Small intestine (tissue), 7 donors: Measurements from ENCODE around the gene GTSF1L. TPM values are rescaled to one million over a fixed set of nuclear protein-coding genes. Genes with fewer than 3 reads are reported as not detected.
A peak's percentile ranks its signal among the peaks of the same experiment; 100 is the strongest.

Experiments
- DNase-seq, 2 donors: peaks; one replicate each; pipeline versions ENCODE4 v3.0.0 to v3.0.0-alpha.2; 2013
- FAIRE-seq: peaks from 2 replicates; lab custom pipeline; 2012; peaks lifted over from hg19 to GRCh38; lab: Jason Lieb, UNC
- H3K27ac ChIP-seq, 3 donors: one replicate each; pipeline ENCODE4 v1.5.1; 2013; ENCODE audit warnings: low read length in 2 of 3, mild to moderate bottlenecking in 2 of 3, control low read depth in 1 of 3, inconsistent platforms in 1 of 3, low read depth in 1 of 3, moderate library complexity in 1 of 3
- H3K27me3 ChIP-seq, 3 donors: one replicate each; pipeline ENCODE4 v1.6.1; 2013; ENCODE audit warnings: low read length in 3 of 3, inconsistent platforms in 1 of 3; ENCODE audit not compliant: control insufficient read depth in 3 of 3, insufficient read depth in 3 of 3
- H3K36me3 ChIP-seq, 3 donors: one replicate each; pipeline ENCODE4 v1.6.1; 2013; ENCODE audit warnings: low read length in 3 of 3, inconsistent platforms in 1 of 3, low read depth in 1 of 3, mild to moderate bottlenecking in 1 of 3, moderate library complexity in 1 of 3; ENCODE audit not compliant: control insufficient read depth in 3 of 3, insufficient read depth in 2 of 3
- H3K4me1 ChIP-seq, 3 donors: one replicate each; pipeline ENCODE4 v1.6.1; 2013; ENCODE audit warnings: low read length in 2 of 3, inconsistent platforms in 1 of 3, low read depth in 1 of 3, mild to moderate bottlenecking in 1 of 3, moderate library complexity in 1 of 3; ENCODE audit not compliant: control insufficient read depth in 3 of 3, insufficient read depth in 2 of 3
- H3K4me3 ChIP-seq, 3 donors: one replicate each; pipeline ENCODE4 v1.5.1; 2013; ENCODE audit warnings: low read length in 3 of 3, control low read depth in 1 of 3, inconsistent platforms in 1 of 3, low read depth in 1 of 3, mild to moderate bottlenecking in 1 of 3, moderate library complexity in 1 of 3
- H3K9me3 ChIP-seq, 2 donors: one replicate each; pipeline ENCODE4 v1.6.1; 2013; ENCODE audit warnings: low read depth in 1 of 2, low read length in 1 of 2; ENCODE audit not compliant: control insufficient read depth in 2 of 2, insufficient read depth in 1 of 2
- WGBS, 3 donors: extraction: QIAGEN DNeasy Blood & Tissue Kit; methylation state at CpG; one replicate each; pipeline ENCODE4 v1.1.7; 2013; 5-methylcytosine and 5-hydroxymethylcytosine counted together
- polyA plus RNA-seq, 4 donors: library from polyadenylated mRNA; stranded (reverse) in 3 of 4; unstranded in 1 of 4; fragments of 200-250 nt in 3 of 4; fragments of 120-200 nt in 1 of 4; gene quantifications; one replicate each; pipeline versions ENCODE4 v1.2.1 to v1.2.3, GENCODE V29; 2013
- donor health status: healthy with polysubstance abuse.
- donor health status: control.
- donor health status: control.
- donor health status: Bipolar disorder and iron deficiency.
- donor health status: healthy.

The GTSF1L gene
- polyA plus RNA-seq, 4 donors: not detected

- Histone ChIP-seq H3K4me1 (no peaks in the 10 kb centered on the region), H3K4me3 (no peak overlapping the region), H3K36me3 (peaks cover 0 to 15% (median 0%) of the 10 kb centered on the region in 3 donors), H3K9me3 (no peaks in the 10 kb centered on the region), H3K27ac (no peak overlapping the region), H3K27me3 (no peaks in the 10 kb centered on the region)
- DNase-seq (no peak), FAIRE-seq (no peak)
- WGBS, 3 donors: 85 to 90% (median 89%) methylated on average over 8 of the region's 8 CpGs
Observed at GRCh38 chr20:43699941-43700565, 26.7 kb downstream of the GTSF1L start.

DNA sequence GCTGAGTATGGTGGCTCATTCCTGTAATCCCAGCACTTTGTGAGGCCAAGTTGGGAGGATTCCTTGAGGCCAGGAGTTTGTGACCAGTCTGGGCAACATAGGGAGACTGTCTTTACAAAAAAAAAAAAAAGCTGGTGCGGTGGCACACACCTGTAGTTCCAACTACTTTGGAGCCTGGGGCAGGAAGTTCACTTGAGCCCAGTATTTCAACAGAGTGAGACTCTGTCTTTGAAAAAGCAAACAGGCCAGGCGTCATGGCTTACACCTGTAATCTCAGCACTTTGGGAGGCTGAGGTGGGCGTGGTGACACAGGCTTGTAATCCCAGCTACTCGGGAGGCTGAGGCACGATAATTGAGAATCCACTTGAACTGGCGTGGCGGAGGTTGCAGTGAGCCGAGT lies 31.2 kb downstream of the GTSF1L start:
- no peaks in the 10 kb centered on the region for H3K4me1 ChIP-seq
- H3K27ac ChIP-seq: no peak overlapping the region
- H3K36me3 ChIP-seq: peaks cover 0 to 5% (median 0%) of the 10 kb centered on the region in 3 donors
- FAIRE-seq (no peak), DNase-seq (no peak)
- no peak overlapping the region for H3K4me3 ChIP-seq
- no peaks in the 10 kb centered on the region for H3K9me3 ChIP-seq
- WGBS, 3 donors: 86 to 93% (median 88%) methylated on average over 8 of the region's 8 CpGs
- H3K27me3 ChIP-seq: no peaks in the 10 kb centered on the region

DNA sequence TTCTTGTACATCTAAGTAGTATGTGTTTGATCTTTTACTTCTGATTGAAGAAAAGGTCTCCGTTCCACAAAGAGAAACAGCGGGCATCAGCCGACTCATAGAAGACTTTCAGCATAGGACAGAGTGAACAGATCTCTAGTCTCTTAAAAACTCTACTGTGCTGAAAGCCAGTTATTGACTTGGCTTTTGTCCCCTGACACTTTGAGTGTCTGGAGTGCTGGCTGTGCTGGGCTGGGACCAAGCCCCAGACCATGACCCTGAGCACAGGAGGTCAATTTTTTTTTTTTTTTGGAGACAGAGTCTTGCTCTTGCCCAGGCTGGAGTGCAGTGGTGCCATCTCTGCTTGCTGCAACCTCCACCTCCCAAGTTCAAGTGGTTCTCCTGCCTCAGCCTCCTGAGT lies 32.0 kb downstream of the GTSF1L start:
- no peak for FAIRE-seq
- WGBS, 3 donors: 92 to 99% (median 98%) methylated on average over 3 of the region's 3 CpGs
- Histone ChIP-seq H3K9me3 (no peaks in the 10 kb centered on the region), H3K4me1 (no peaks in the 10 kb centered on the region), H3K27me3 (no peaks in the 10 kb centered on the region), H3K4me3 (no peak overlapping the region), H3K27ac (no peak overlapping the region), H3K36me3 (no peaks in the 10 kb centered on the region)
- DNase-seq: no peak

DNA sequence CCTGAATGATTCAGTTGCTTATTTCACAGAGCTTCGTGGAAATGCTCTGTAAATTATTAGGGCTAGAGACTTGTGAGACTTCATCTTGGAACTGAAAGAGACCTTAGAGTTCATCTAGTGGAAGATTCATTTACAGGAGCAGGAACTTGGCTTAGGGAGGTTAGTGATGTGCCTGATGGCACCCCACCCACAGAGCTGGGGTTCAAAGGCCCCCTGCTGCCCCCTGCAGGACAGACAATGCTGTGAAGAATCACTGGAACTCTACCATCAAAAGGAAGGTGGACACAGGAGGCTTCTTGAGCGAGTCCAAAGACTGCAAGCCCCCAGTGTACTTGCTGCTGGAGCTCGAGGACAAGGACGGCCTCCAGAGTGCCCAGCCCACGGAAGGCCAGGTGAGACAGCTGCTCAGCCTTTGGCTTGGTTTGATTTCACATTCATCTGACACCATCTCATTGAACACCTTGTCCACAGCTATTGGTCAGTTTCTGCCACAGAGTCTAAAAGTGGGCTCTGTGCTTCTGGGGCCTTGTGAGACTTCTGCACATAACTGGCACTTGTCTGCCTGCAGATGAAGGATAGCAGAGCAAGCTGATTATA lies 34.8 kb downstream of the GTSF1L start:
- FAIRE-seq (no peak), DNase-seq (peak; percentile 69 to 72)
- 65 to 80% (median 69%) methylated on average over 5 of the region's 5 CpGs for WGBS, 3 donors

GRCh38 chr20:43690943-43691598 lies 35.7 kb downstream of the GTSF1L start:
- no peaks in the 10 kb centered on the region for H3K4me1 ChIP-seq
- H3K27me3 ChIP-seq: no peaks in the 10 kb centered on the region
- H3K27ac ChIP-seq: no peak overlapping the region
- H3K9me3 ChIP-seq: no peaks in the 10 kb centered on the region
- H3K4me3 ChIP-seq: no peak overlapping the region
- no peak for DNase-seq
- 87 to 92% (median 88%) methylated on average over 9 of the region's 9 CpGs for WGBS, 3 donors
- FAIRE-seq: no peak
- no peaks in the 10 kb centered on the region for H3K36me3 ChIP-seq

More for the DNA sequence above, 34.8 kb downstream of the GTSF1L start:
- Histone ChIP-seq H3K27ac (no peak overlapping the region), H3K9me3 (no peaks in the 10 kb centered on the region), H3K4me1 (no peaks in the 10 kb centered on the region), H3K27me3 (no peaks in the 10 kb centered on the region), H3K36me3 (no peaks in the 10 kb centered on the region), H3K4me3 (no peak overlapping the region)

DNA sequence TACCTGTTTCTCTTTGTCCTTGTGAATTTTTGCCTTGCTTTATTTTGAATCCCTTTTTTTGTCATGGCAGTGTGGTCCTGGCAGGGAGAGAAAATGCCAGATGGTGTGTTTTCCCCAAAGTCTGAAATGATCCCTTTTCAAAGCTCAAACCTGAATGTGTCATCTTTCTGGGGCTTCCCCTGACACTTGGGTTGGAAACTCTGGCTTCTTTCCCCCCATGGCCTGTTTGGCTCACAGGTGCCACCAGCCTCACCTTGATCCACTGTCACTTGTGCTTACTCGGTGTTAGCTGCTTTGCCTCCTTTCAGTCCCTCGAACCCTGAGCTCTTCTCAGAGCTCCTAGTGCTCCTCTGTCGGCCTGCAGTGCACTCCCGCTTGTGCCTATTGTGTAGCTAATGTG lies 37.6 kb downstream of the GTSF1L start:
- no peak for FAIRE-seq
- 86 to 94% (median 89%) methylated on average over 4 of the region's 4 CpGs for WGBS, 3 donors
- H3K27ac ChIP-seq: no peak overlapping the region

GRCh38 chr20:43686820-43687219 lies 40.0 kb downstream of the GTSF1L start:
- WGBS, 3 donors: 94 to 96% (median 95%) methylated on average over 13 of the region's 13 CpGs
- no peak overlapping the region for H3K27ac ChIP-seq
- no peak for FAIRE-seq

More for the DNA sequence above, 37.6 kb downstream of the GTSF1L start:
- H3K4me1 ChIP-seq: no peaks in the 10 kb centered on the region
- no peaks in the 10 kb centered on the region for H3K36me3 ChIP-seq
- H3K4me3 ChIP-seq: no peak overlapping the region
- no peaks in the 10 kb centered on the region for H3K27me3 ChIP-seq
- no peak for DNase-seq
- H3K9me3 ChIP-seq: no peaks in the 10 kb centered on the region

GRCh38 chr20:43682446-43682845 lies 44.4 kb downstream of the GTSF1L start:
- peaks cover 0 to 2% (median 0%) of the 10 kb centered on the region in 3 donors for H3K36me3 ChIP-seq
- FAIRE-seq (no peak), DNase-seq (no peak)
- H3K9me3 ChIP-seq: no peaks in the 10 kb centered on the region
- 93 to 98% (median 96%) methylated on average over 9 of the region's 9 CpGs for WGBS, 3 donors
- H3K4me3 ChIP-seq: no peak overlapping the region
- H3K4me1 ChIP-seq: no peaks in the 10 kb centered on the region
- no peaks in the 10 kb centered on the region for H3K27me3 ChIP-seq
- H3K27ac ChIP-seq: peak overlapping the region in 1 of 3 donors; percentile 83

More at GRCh38 chr20:43686820-43687219, 40.0 kb downstream of the GTSF1L start:
- H3K9me3 ChIP-seq: no peaks in the 10 kb centered on the region
- DNase-seq: no peak
- peaks cover 0 to 2% (median 0%) of the 10 kb centered on the region in 3 donors for H3K36me3 ChIP-seq
- no peaks in the 10 kb centered on the region for H3K27me3 ChIP-seq
- no peaks in the 10 kb centered on the region for H3K4me1 ChIP-seq
- no peak overlapping the region for H3K4me3 ChIP-seq
